H1 (cell line): ENCODE data around the gene POU6F2. TPM values are rescaled to one million over a fixed set of nuclear protein-coding genes. Genes with fewer than 3 reads are reported as not detected.

ENCODE experiments used
- CTCF ChIA-PET: fragments of 300-600 bp; sonication (Branson Sonifier 250); formaldehyde crosslinking; loops from one replicate; lab custom pipeline; 2021; ENCODE audit not compliant: partially characterized antibody; lab: Charles Lee
- POLR2A ChIA-PET: fragments of 300-600 bp; sonication (Branson Sonifier 250); formaldehyde crosslinking; loops from one replicate; lab custom pipeline; 2021; ENCODE audit warnings: inconsistent platforms; ENCODE audit not compliant: partially characterized antibody; lab: Charles Lee
- DNase-seq, 2 experiments: peaks; one replicate each; pipeline versions ENCODE4 v3.0.0 to v3.0.0-alpha.2; 2010 to 2022; ENCODE audit warnings: low spot score in 2 of 2, low read depth in 1 of 2, mixed read lengths in 1 of 2
- FAIRE-seq: peaks from 2 replicates; lab custom pipeline; 2011; peaks lifted over from hg19 to GRCh38; lab: Jason Lieb, UNC
- H2AFZ ChIP-seq: 2 replicates; pipeline ENCODE4 v1.8.1; 2012; ENCODE audit warnings: low read length, inconsistent platforms
- H2AK5ac ChIP-seq: 2 replicates; pipeline ENCODE4 v1.6.1; 2013; ENCODE audit warnings: low read depth, low read length
- H2BK120ac ChIP-seq: replicated peaks from 2 replicates; pipeline ENCODE3; 2013; ENCODE audit warnings: low read depth, low read length, inconsistent platforms
- H2BK12ac ChIP-seq: 2 replicates; pipeline ENCODE4 v1.6.1; 2013; ENCODE audit warnings: low read depth, low read length
- H2BK15ac ChIP-seq: 2 replicates; pipeline ENCODE4 v1.6.1; 2013; ENCODE audit warnings: low read length
- H2BK20ac ChIP-seq: 2 replicates; pipeline ENCODE4 v1.6.1; 2013; ENCODE audit warnings: low read length
- H2BK5ac ChIP-seq: 2 replicates; pipeline ENCODE4 v1.6.1; 2013; ENCODE audit warnings: low read depth, low read length
- H3K14ac ChIP-seq: 2 replicates; pipeline ENCODE4 v1.6.1; 2013; ENCODE audit warnings: inconsistent platforms; ENCODE audit not compliant: insufficient read length
- H3K18ac ChIP-seq: 2 replicates; pipeline ENCODE4 v1.6.1; 2013; ENCODE audit warnings: low read length; ENCODE audit errors: extremely low read depth
- H3K23ac ChIP-seq: 2 replicates; pipeline ENCODE4 v1.6.1; 2013; ENCODE audit warnings: inconsistent platforms; ENCODE audit not compliant: insufficient read length
- H3K23me2 ChIP-seq: 2 replicates; pipeline ENCODE4 v1.6.1; 2013; ENCODE audit warnings: low read depth, low read length
- H3K27ac ChIP-seq: 2 replicates; pipeline ENCODE4 v1.6.1; 2011; ENCODE audit warnings: low read depth, low read length, inconsistent platforms
- H3K27me3 ChIP-seq, 4 experiments: replicated peaks in 1 of 4; 1 replicate in 1 of 4; 2 replicates in 3 of 4; pipeline versions ENCODE4 v1.6.1 to v1.8.1; 2011 to 2013; ENCODE audit warnings: low read length in 3 of 4, mild to moderate bottlenecking in 3 of 4, inconsistent platforms in 2 of 4, mixed read lengths in 2 of 4, moderate library complexity in 1 of 4; ENCODE audit not compliant: control insufficient read depth in 3 of 4, insufficient read depth in 3 of 4; ENCODE audit errors: extremely low read depth in 1 of 4
- H3K36me3 ChIP-seq, 4 experiments: 2 replicates each; pipeline versions ENCODE4 v1.6.1 to v1.8.1; 2011 to 2013; ENCODE audit warnings: mild to moderate bottlenecking in 4 of 4, low read length in 3 of 4, moderate library complexity in 2 of 4, control low read depth in 1 of 4, inconsistent platforms in 1 of 4; ENCODE audit not compliant: insufficient read depth in 4 of 4, control insufficient read depth in 2 of 4
- H3K4ac ChIP-seq: replicated peaks from 2 replicates; pipeline ENCODE3; 2013; ENCODE audit warnings: low read length, low read depth, mixed read lengths, inconsistent platforms; ENCODE audit not compliant: insufficient read length
- H3K4me1 ChIP-seq, 4 experiments: replicated peaks in 1 of 4; 1 replicate in 1 of 4; 2 replicates in 3 of 4; pipeline versions ENCODE4 v1.6.1 to v1.8.1; 2011 to 2013; ENCODE audit warnings: low read length in 3 of 4, inconsistent platforms in 2 of 4, mixed read lengths in 1 of 4; ENCODE audit not compliant: insufficient read depth in 4 of 4, control insufficient read depth in 3 of 4
- H3K4me2 ChIP-seq, 2 experiments: 2 replicates each; pipeline versions ENCODE4 v1.6.1 to v1.8.1; 2011 to 2013; ENCODE audit warnings: low read depth in 2 of 2, low read length in 2 of 2, control low read depth in 1 of 2, inconsistent platforms in 1 of 2, mild to moderate bottlenecking in 1 of 2; ENCODE audit not compliant: insufficient read depth in 1 of 2
- H3K4me3 ChIP-seq, 4 experiments: fragments of 200-600, 300-600 bp in 1 of 4; sonication (generic), shearing (Covaris generic), sonication (Bioruptor Twin) in 1 of 4; 2 replicates each; pipeline versions ENCODE4 v1.5.1 to v1.8.1; 2011 to 2016; ENCODE audit warnings: low read length in 4 of 4, low read depth in 3 of 4, control low read depth in 2 of 4, inconsistent platforms in 2 of 4, mild to moderate bottlenecking in 2 of 4, mixed read lengths in 1 of 4, moderate library complexity in 1 of 4; ENCODE audit not compliant: insufficient read depth in 2 of 4; ENCODE audit errors: extremely low read depth in 1 of 4
- H3K56ac ChIP-seq: replicated peaks from 2 replicates; pipeline ENCODE3; 2013; ENCODE audit warnings: low read depth, mild to moderate bottlenecking, mixed read lengths, low read length, inconsistent platforms; ENCODE audit not compliant: insufficient read length
- H3K79me1 ChIP-seq: 2 replicates; pipeline ENCODE4 v1.6.1; 2013; ENCODE audit warnings: low read depth, low read length, control low read depth
- H3K79me2 ChIP-seq, 2 experiments: 2 replicates each; pipeline versions ENCODE4 v1.6.1 to v1.8.1; 2012 to 2013; ENCODE audit warnings: low read length in 2 of 2, mild to moderate bottlenecking in 2 of 2, inconsistent platforms in 1 of 2; ENCODE audit not compliant: insufficient read depth in 2 of 2, control insufficient read depth in 1 of 2
- H3K9ac ChIP-seq, 4 experiments: replicated peaks in 1 of 4; 1 replicate in 1 of 4; 2 replicates in 3 of 4; pipeline versions ENCODE4 v1.6.1 to v1.8.1; 2011 to 2013; ENCODE audit warnings: low read depth in 3 of 4, low read length in 3 of 4, control low read depth in 2 of 4, mild to moderate bottlenecking in 2 of 4, moderate library complexity in 2 of 4, inconsistent platforms in 1 of 4; ENCODE audit errors: extremely low read depth in 1 of 4
- H3K9me3 ChIP-seq, 2 experiments: 2 replicates each; pipeline versions ENCODE4 v1.6.1 to v1.8.1; 2012 to 2013; ENCODE audit warnings: mild to moderate bottlenecking in 2 of 2, moderate library complexity in 2 of 2, control low read depth in 1 of 2, inconsistent platforms in 1 of 2, low read depth in 1 of 2, low read length in 1 of 2, mixed read lengths in 1 of 2; ENCODE audit not compliant: insufficient read depth in 2 of 2
- H4K20me1 ChIP-seq, 2 experiments: replicated peaks in 1 of 2; 2 replicates each; pipeline versions ENCODE3 to v1.8.1; 2011 to 2013; ENCODE audit warnings: inconsistent platforms in 2 of 2, low read length in 2 of 2, mild to moderate bottlenecking in 1 of 2; ENCODE audit not compliant: insufficient read depth in 2 of 2, control insufficient read depth in 1 of 2
- H4K5ac ChIP-seq: 2 replicates; pipeline ENCODE4 v1.6.1; 2013; ENCODE audit warnings: low read length, low read depth, mixed read lengths, inconsistent platforms; ENCODE audit not compliant: insufficient read length
- H4K8ac ChIP-seq: 2 replicates; pipeline ENCODE4 v1.8.0; 2013; ENCODE audit warnings: mild to moderate bottlenecking, moderate library complexity, low read length, inconsistent platforms; ENCODE audit not compliant: insufficient read depth; ENCODE audit errors: extremely low read depth
- H4K91ac ChIP-seq: replicated peaks from 2 replicates; pipeline ENCODE3; 2013; ENCODE audit warnings: low read length, mixed read lengths, inconsistent platforms; ENCODE audit not compliant: insufficient read length
- CBX8 ChIP-seq: fragments of 300-800, 300-1000 bp; sonication (generic); IDR thresholded peaks from 2 replicates; pipeline ENCODE4 v1.7.1; 2016; ENCODE audit warnings: low read depth, low read length, borderline replicate concordance
- CTBP2 ChIP-seq: IDR thresholded peaks from 2 replicates; pipeline ENCODE4 v1.7.0; 2011; ENCODE audit warnings: borderline replicate concordance, mild to moderate bottlenecking, moderate library complexity, mixed read lengths, low read length; ENCODE audit not compliant: insufficient read depth, insufficient read length
- EP300 ChIP-seq, 2 experiments: IDR thresholded peaks; 1 replicate in 1 of 2; 2 replicates in 1 of 2; pipeline ENCODE4 v1.6.1; 2011 to 2012; ENCODE audit warnings: low read depth in 2 of 2, low read length in 2 of 2, mild to moderate bottlenecking in 2 of 2, borderline replicate concordance in 1 of 2, inconsistent platforms in 1 of 2, moderate library complexity in 1 of 2
- EZH2 ChIP-seq: fragments of 200-600 bp; sonication (generic); IDR thresholded peaks from 2 replicates; pipeline ENCODE4 v1.7.1; 2012; ENCODE audit warnings: low read depth, mild to moderate bottlenecking, moderate library complexity, low read length, inconsistent platforms; ENCODE audit not compliant: severe bottlenecking
- RAD21 ChIP-seq, 2 experiments: IDR thresholded peaks in 1 of 2; conservative IDR thresholded peaks in 1 of 2; 2 replicates each; pipeline ENCODE4 v1.6.1; 2011; ENCODE audit warnings: low read depth in 2 of 2, low read length in 2 of 2, improper control_type of control experiment in 1 of 2, inconsistent platforms in 1 of 2, mild to moderate bottlenecking in 1 of 2, moderate library complexity in 1 of 2
- RXRA ChIP-seq: IDR thresholded peaks from 2 replicates; pipeline ENCODE4 v1.6.1; 2011; ENCODE audit warnings: low read depth, mild to moderate bottlenecking, low read length, moderate library complexity; ENCODE audit not compliant: insufficient read depth
- TAF7 ChIP-seq: optimal IDR thresholded peaks from 2 replicates; pipeline ENCODE3; 2011; ENCODE audit warnings: low read depth, mild to moderate bottlenecking, inconsistent platforms, low read length, moderate library complexity, borderline replicate concordance
- WGBS, 2 experiments: shearing (Covaris generic) in 1 of 2; methylation state at CpG; one replicate each; pipeline versions ENCODE4 v1.1.6 to v1.1.7; 2013 to 2015; ENCODE audit warnings: low lambda C conversion rate in 2 of 2, mixed read lengths in 2 of 2, inconsistent platforms in 1 of 2, low coverage in 1 of 2, missing lambda C conversion rate in 1 of 2; ENCODE audit not compliant: insufficient replicate concordance in 2 of 2, insufficient coverage in 1 of 2, insufficient read length in 1 of 2; ENCODE audit errors: extremely low coverage in 1 of 2, missing lambda C conversion rate in 1 of 2; 5-methylcytosine and 5-hydroxymethylcytosine counted together
- polyA plus RNA-seq, 7 experiments: library from polyadenylated mRNA; depleted of rRNA in 3 of 7; stranded (reverse) in 5 of 7; unstranded in 2 of 7; fragments of >200 nt in 5 of 7; fragments of 200-250 nt in 2 of 7; gene quantifications; 1 replicate in 5 of 7; 2 replicates in 1 of 7; 4 replicates in 1 of 7; pipeline versions ENCODE4 v1.2.1 to v1.2.3, GENCODE V29; 2011 to 2013; ENCODE audit warnings: missing spikeins in 2 of 7, mixed read lengths in 2 of 7
- total RNA-seq: library from RNA; stranded (reverse); fragmentation: NEBNext Ultra II Directional; extraction: Animal tissue kit (Norgen Biotek cat#: 25700); gene quantifications from 2 replicates; pipeline ENCODE4 v1.2.1, GENCODE V29; 2021

POU6F2 gene
- total and polyA plus RNA-seq, 2 of the 8 experiments (the other 6 are each of a cell fraction or from before 2014, with no cell fraction given), result 1.1 to 2.0 TPM

DNA sequence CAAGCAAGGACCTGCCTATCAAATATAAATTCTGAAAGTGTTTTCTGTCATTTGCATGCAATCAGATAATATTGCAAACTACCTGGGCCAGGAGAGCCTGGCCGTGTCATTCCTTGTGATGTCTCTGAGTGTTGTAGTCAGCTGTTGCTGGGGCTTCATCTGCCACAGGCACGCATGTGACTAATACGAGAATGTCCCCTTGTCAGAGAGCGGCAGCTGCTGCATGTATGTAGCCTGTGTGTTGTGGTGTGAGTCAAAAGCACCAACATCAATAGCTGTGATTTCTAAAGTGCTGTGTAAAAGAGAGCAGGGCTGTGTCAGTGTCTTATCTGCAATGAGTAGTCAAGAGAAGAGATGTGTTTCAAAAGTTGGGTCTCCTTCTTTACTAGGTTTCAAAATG is 155.4 kb downstream of the POU6F2 start:
- H3K36me3 ChIP-seq, result no peaks in the 10 kb centered on the region
- H3K4me3 ChIP-seq, result no peak overlapping the region
- no peaks in the 10 kb centered on the region for H3K23me2 ChIP-seq
- H2BK5ac ChIP-seq, result no peak overlapping the region
- FAIRE-seq (no peak), DNase-seq (no peak)
- no peak overlapping the region for H2BK15ac ChIP-seq
- H3K23ac ChIP-seq, result no peak overlapping the region
- H3K79me1 ChIP-seq, result no peaks in the 10 kb centered on the region
- 0 out of 4 replicates have a peak, but pooled peaks cover 0 to 3% of the 10 kb centered on the region in 2 experiments for H3K9me3 ChIP-seq
- no peak overlapping the region for H3K14ac ChIP-seq
- H2AK5ac ChIP-seq, result no peak overlapping the region
- H3K4me2 ChIP-seq, result no peak overlapping the region
- H4K91ac ChIP-seq, result no peak overlapping the region
- H3K79me2 ChIP-seq, result no peaks in the 10 kb centered on the region
- H3K18ac ChIP-seq, result no peak overlapping the region
- H4K8ac ChIP-seq, result no peak overlapping the region
- H4K5ac ChIP-seq, result no peak overlapping the region
- no peak overlapping the region for H2BK12ac ChIP-seq
- H3K4me1 ChIP-seq, result peaks cover 0 to 3% (median 0%) of the 10 kb centered on the region in 4 experiments; a peak in 1 of 7 replicates
- CTCF ChIA-PET, result no interaction called here
- no peak overlapping the region for H3K4ac ChIP-seq
- H3K56ac ChIP-seq, result no peak overlapping the region
- POLR2A ChIA-PET, result no interaction called here
- no peak for TF ChIP-seq EZH2
- TF ChIP-seq EP300 (IDR thresholded peaks at IDR 0.05; ENCODE audit: borderline replicate concordance in 1 of 2, low read depth in 2 of 2, low read length in 2 of 2), result no peak
- no peak for TF ChIP-seq RXRA
- TF ChIP-seq CBX8, result no peak
- no peak for TF ChIP-seq TAF7
- TF ChIP-seq RAD21 (IDR thresholded peaks at IDR 0.05 in 1 of 2, conservative IDR thresholded peaks at IDR 0.05 in 1 of 2; ENCODE audit: low read depth in 2 of 2, low read length in 2 of 2), result no peak
- no peak for TF ChIP-seq CTBP2
- H2BK120ac ChIP-seq, result no peak overlapping the region
- H3K9ac ChIP-seq, result no peak overlapping the region
- no peak overlapping the region for H3K27ac ChIP-seq
- H4K20me1 ChIP-seq, result no peaks in the 10 kb centered on the region
- no peak overlapping the region for H2AFZ ChIP-seq
- H2BK20ac ChIP-seq, result no peak overlapping the region
- H3K27me3 ChIP-seq, result no peaks in the 10 kb centered on the region
- WGBS, 2 experiments, result 93% methylated on average over 4 of the region's 4 CpGs; no CpG with 5 or more reads in 1 of the 2 experiments
